GM21447 (cell line): ENCODE measurements around the gene ABCC3.

ENCODE experiments used
- ATAC-seq: cut with Tn5 transposase; IDR thresholded peaks from one replicate; pipeline ENCODE4 v1.9.1; 2021; ENCODE audit not compliant: unreplicated experiment

Gene ABCC3

GRCh38 chr17:50728881-50729765 lies 94.4 kb downstream of the ABCC3 start:
- no peak for ATAC-seq

- no peak for ATAC-seq
These were observed 97.1 kb downstream of the ABCC3 start for GRCh38 chr17:50731575-50732460.

- no peak for ATAC-seq
These were observed 100.6 kb downstream of the ABCC3 start for GRCh38 chr17:50735287-50735686.

GRCh38 chr17:50737118-50737698 lies 102.5 kb downstream of the ABCC3 start:
- ATAC-seq = no peak

GRCh38 chr17:50739098-50739497 lies 104.4 kb downstream of the ABCC3 start:
- no peak for ATAC-seq
